Measurements from ENCODE around the gene CKAP2L. TPM values are rescaled to one million over a fixed set of nuclear protein-coding genes. Genes with fewer than 3 reads are reported as not detected.
A peak's percentile ranks its signal among the peaks of the same experiment; 100 is the strongest.

The CKAP2L gene
- total and polyA plus RNA-seq, 9 of the 15 experiments (the other 6 are each of a cell fraction or from before 2014, with no cell fraction given): 10.4 to 21.9 (median 14.2) TPM

DNA sequence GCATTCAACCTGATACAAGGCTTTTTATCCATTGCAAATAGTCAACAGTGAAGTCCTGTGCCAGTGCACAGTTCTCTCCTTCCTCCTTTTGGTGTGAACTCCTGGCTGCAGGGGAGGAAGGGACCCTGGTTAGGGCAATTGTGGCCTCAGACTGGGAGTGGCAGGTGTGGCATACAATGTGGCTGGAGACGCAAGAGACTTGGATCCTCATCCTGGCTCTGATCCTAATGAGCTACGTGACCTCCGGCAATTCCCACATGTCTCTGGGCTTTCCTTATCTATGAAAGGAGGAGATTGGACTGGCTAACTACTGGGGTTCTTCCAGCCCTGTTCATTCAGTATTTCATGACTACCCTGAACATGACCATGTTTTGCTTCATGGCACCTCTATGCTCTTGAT, 30.4 kb upstream of the CKAP2L start (continued):
- TF ChIP-seq, protein P1, sequence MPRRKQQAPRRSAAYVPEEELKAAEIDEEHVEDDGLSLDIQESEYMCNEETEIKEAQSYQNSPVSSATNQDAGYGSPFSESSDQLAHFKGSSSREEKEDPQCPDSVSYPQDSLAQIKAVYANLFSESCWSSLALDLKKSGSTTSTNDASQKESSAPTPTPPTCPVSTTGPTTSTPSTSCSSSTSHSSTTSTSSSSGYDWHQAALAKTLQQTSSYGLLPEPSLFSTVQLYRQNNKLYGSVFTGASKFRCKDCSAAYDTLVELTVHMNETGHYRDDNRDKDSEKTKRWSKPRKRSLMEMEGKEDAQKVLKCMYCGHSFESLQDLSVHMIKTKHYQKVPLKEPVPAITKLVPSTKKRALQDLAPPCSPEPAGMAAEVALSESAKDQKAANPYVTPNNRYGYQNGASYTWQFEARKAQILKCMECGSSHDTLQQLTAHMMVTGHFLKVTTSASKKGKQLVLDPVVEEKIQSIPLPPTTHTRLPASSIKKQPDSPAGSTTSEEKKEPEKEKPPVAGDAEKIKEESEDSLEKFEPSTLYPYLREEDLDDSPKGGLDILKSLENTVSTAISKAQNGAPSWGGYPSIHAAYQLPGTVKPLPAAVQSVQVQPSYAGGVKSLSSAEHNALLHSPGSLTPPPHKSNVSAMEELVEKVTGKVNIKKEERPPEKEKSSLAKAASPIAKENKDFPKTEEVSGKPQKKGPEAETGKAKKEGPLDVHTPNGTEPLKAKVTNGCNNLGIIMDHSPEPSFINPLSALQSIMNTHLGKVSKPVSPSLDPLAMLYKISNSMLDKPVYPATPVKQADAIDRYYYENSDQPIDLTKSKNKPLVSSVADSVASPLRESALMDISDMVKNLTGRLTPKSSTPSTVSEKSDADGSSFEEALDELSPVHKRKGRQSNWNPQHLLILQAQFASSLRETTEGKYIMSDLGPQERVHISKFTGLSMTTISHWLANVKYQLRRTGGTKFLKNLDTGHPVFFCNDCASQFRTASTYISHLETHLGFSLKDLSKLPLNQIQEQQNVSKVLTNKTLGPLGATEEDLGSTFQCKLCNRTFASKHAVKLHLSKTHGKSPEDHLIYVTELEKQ (CRISPR knock-in tag; IDR thresholded peaks at IDR 0.05): no peak
- TF ChIP-seq SREBF1 (IDR thresholded peaks at IDR 0.05; ENCODE audit: borderline replicate concordance, low read depth, low read length) (no peak), NFE2L1 (tag; IDR thresholded peaks at IDR 0.05; ENCODE audit: borderline replicate concordance, low read depth) (no peak), ZKSCAN3 (CRISPR knock-in tag; IDR thresholded peaks at IDR 0.05) (no peak), JUN (IDR thresholded peaks at IDR 0.05; ENCODE audit: borderline replicate concordance, low read depth, low read length) (no peak), JUN (CRISPR knock-in tag; IDR thresholded peaks at IDR 0.05; ENCODE audit: borderline replicate concordance) (no peak), SMAD3 (CRISPR knock-in tag; conservative IDR thresholded peaks at IDR 0.05) (0 out of 2 replicates have a peak, but pooled peaks have one; percentile 9), SP1 (CRISPR knock-in tag; IDR thresholded peaks at IDR 0.05) (no peak), DMBX1 (CRISPR knock-in tag; IDR thresholded peaks at IDR 0.05; ENCODE audit: borderline replicate concordance) (peak; percentile 88), ZZZ3 (IDR thresholded peaks at IDR 0.05) (no peak), TFAP4 (CRISPR knock-in tag; IDR thresholded peaks at IDR 0.05; ENCODE audit: borderline replicate concordance) (no peak), ZNF175 (CRISPR knock-in tag; IDR thresholded peaks at IDR 0.05; ENCODE audit: low read depth) (no peak), POLR2A (conservative IDR thresholded peaks at IDR 0.05) (no peak), HIVEP1 (CRISPR knock-in tag; IDR thresholded peaks at IDR 0.05) (0 out of 2 replicates have a peak, but pooled peaks have one; percentile 64), ZFX (CRISPR knock-in tag; IDR thresholded peaks at IDR 0.05) (no peak), U2AF1 (optimal IDR thresholded peaks at IDR 0.05; ENCODE audit: low read depth, low read length) (no peak), TAF9B (IDR thresholded peaks at IDR 0.05; ENCODE audit: partially characterized antibody) (no peak), AFF1 (IDR thresholded peaks at IDR 0.05; ENCODE audit: low read depth in 1 of 2, partially characterized antibody in 2 of 2) (no peak), MECOM (CRISPR knock-in tag; IDR thresholded peaks at IDR 0.05) (peak; percentile 55; the same call in 1 of the 2 replicates), ZNF165 (CRISPR knock-in tag; IDR thresholded peaks at IDR 0.05; ENCODE audit: borderline replicate concordance) (peak; percentile 70; the same call in 1 of the 2 replicates), MAZ (CRISPR knock-in tag; conservative IDR thresholded peaks at IDR 0.05 in 1 of 2, IDR thresholded peaks at IDR 0.05 in 1 of 2) (no peak)
